ENCODE measurements around the gene UMODL1. TPM values are rescaled to one million over a fixed set of nuclear protein-coding genes. Genes with fewer than 3 reads are reported as not detected.
A peak's percentile ranks its signal among the peaks of the same experiment; 100 is the strongest.

The UMODL1 gene
- total RNA-seq, 1 experiment from 2014 or later, result 0.18 TPM

DNA sequence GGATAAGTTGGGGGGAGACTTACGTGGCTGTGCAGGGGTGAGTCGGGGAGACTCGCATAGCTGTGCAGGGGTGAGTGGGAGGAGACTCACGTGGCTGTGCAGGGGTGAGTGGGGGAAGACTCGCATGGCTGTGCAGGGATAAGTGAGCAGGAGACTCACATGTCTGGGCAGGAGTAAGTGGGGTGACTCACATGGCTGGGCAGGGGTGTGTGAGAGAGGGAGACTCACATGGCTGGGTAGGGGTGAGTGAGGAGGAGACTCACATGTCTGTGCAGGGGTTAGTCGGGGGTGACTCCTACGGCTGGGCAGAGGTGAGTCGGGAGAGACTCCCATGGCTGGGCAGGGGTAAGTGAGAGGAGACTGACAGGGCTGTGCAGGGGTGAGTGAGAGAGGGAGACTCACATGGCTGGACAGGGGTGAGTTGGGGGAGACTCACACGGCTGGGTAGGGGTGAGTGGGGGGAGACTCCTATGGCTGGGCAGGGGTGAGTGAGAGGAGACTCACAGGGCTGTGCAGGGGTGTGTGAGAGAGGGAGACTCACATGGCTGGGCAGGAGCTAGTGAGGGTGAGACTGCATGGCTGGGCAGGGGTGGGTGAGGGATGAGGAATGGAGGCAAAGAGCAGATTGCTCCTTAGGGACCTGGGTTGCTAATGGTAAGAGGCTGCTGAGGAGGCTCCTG is 91.9 kb downstream of the UMODL1 start:
- ChIA-PET POLR2A (no interaction called here), CTCF (no interaction called here)
- no TSS peak for BruUV-seq (replicated peaks)
- Histone ChIP-seq H3K27me3 (ENCODE audit: control insufficient read depth, insufficient read depth, low read length) (no peaks in the 10 kb centered on the region), H3K9me3 (ENCODE audit: control insufficient read depth, insufficient read depth, low read depth, low read length) (no peaks in the 10 kb centered on the region), H3K27ac (ENCODE audit: low read length) (no peak overlapping the region), H3K4me1 (ENCODE audit: control insufficient read depth, insufficient read depth, low read length) (no peaks in the 10 kb centered on the region), H3K4me3 (ENCODE audit: low read depth in 2 of 2, low read length in 2 of 2) (no peak overlapping the region), H3K36me3 (ENCODE audit: control insufficient read depth, insufficient read depth, low read length) (no peaks in the 10 kb centered on the region)
- TF ChIP-seq, protein P1, sequence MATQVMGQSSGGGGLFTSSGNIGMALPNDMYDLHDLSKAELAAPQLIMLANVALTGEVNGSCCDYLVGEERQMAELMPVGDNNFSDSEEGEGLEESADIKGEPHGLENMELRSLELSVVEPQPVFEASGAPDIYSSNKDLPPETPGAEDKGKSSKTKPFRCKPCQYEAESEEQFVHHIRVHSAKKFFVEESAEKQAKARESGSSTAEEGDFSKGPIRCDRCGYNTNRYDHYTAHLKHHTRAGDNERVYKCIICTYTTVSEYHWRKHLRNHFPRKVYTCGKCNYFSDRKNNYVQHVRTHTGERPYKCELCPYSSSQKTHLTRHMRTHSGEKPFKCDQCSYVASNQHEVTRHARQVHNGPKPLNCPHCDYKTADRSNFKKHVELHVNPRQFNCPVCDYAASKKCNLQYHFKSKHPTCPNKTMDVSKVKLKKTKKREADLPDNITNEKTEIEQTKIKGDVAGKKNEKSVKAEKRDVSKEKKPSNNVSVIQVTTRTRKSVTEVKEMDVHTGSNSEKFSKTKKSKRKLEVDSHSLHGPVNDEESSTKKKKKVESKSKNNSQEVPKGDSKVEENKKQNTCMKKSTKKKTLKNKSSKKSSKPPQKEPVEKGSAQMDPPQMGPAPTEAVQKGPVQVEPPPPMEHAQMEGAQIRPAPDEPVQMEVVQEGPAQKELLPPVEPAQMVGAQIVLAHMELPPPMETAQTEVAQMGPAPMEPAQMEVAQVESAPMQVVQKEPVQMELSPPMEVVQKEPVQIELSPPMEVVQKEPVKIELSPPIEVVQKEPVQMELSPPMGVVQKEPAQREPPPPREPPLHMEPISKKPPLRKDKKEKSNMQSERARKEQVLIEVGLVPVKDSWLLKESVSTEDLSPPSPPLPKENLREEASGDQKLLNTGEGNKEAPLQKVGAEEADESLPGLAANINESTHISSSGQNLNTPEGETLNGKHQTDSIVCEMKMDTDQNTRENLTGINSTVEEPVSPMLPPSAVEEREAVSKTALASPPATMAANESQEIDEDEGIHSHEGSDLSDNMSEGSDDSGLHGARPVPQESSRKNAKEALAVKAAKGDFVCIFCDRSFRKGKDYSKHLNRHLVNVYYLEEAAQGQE (IDR thresholded peaks at IDR 0.05; ENCODE audit: insufficient read depth in 1 of 2, low read depth in 2 of 2, low read length in 1 of 2), result no peak
- no peak for TF ChIP-seq POLR2AphosphoS5 (IDR thresholded peaks at IDR 0.05; ENCODE audit: low read depth, low read length)
- no peak for TF ChIP-seq SIN3A (IDR thresholded peaks at IDR 0.05; ENCODE audit: borderline replicate concordance, insufficient read depth, low read depth, low read length)
- in situ Hi-C loops (cut with HindIII; ENCODE audit: low pct_unique_long_range_greater_than_20kb, low sequenced_read_pairs) (no loop called here), intact Hi-C loops (cut with micrococcal nuclease; ENCODE audit: unreplicated experiment) (no loop called here)
- ATAC-seq (peak; percentile 60), DNase-seq (ENCODE audit: low read depth, low spot score) (no peak)

DNA sequence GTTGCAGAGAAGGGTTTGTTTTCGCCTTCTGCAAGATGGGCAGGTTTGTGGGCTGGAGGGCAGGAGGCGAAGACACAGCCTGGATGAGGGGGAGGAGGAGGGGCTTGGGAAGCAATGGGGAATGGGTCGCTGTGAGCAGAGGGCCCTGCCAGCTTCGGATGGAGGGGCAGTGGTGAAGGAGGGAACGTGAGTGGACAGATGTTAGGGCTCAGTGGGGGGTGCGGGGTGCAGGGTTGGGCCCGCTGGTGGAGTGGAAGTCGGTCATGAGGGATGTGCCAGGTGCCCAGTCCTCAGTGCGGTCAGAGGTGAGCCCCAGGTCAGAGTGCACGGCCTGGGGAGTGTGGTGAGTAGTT is 92.4 kb downstream of the UMODL1 start:
- no peaks in the 10 kb centered on the region for H3K27me3 ChIP-seq (ENCODE audit: control insufficient read depth, insufficient read depth, low read length)
- intact Hi-C loops (cut with micrococcal nuclease; ENCODE audit: unreplicated experiment), result no loop called here
- BruUV-seq (replicated peaks), result no TSS peak
- ChIA-PET CTCF (no interaction called here), POLR2A (no interaction called here)
- no peaks in the 10 kb centered on the region for H3K36me3 ChIP-seq (ENCODE audit: control insufficient read depth, insufficient read depth, low read length)
- no peak overlapping the region for H3K27ac ChIP-seq (ENCODE audit: low read length)
- ATAC-seq, result no peak
- H3K4me3 ChIP-seq (ENCODE audit: low read depth in 2 of 2, low read length in 2 of 2), result no peak overlapping the region
- TF ChIP-seq POLR2AphosphoS5 (IDR thresholded peaks at IDR 0.05; ENCODE audit: low read depth, low read length) (no peak), TCF7L2 (IDR thresholded peaks at IDR 0.05; ENCODE audit: low read depth, low read length) (no peak), SIN3A (IDR thresholded peaks at IDR 0.05; ENCODE audit: borderline replicate concordance, insufficient read depth, low read depth, low read length) (no peak)
- TF ChIP-seq, protein P2, sequence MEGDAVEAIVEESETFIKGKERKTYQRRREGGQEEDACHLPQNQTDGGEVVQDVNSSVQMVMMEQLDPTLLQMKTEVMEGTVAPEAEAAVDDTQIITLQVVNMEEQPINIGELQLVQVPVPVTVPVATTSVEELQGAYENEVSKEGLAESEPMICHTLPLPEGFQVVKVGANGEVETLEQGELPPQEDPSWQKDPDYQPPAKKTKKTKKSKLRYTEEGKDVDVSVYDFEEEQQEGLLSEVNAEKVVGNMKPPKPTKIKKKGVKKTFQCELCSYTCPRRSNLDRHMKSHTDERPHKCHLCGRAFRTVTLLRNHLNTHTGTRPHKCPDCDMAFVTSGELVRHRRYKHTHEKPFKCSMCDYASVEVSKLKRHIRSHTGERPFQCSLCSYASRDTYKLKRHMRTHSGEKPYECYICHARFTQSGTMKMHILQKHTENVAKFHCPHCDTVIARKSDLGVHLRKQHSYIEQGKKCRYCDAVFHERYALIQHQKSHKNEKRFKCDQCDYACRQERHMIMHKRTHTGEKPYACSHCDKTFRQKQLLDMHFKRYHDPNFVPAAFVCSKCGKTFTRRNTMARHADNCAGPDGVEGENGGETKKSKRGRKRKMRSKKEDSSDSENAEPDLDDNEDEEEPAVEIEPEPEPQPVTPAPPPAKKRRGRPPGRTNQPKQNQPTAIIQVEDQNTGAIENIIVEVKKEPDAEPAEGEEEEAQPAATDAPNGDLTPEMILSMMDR (IDR thresholded peaks at IDR 0.05), result no peak
- TF ChIP-seq, protein P1 (IDR thresholded peaks at IDR 0.05; ENCODE audit: insufficient read depth in 1 of 2, low read depth in 2 of 2, low read length in 1 of 2), result no peak
- H3K4me1 ChIP-seq (ENCODE audit: control insufficient read depth, insufficient read depth, low read length), result no peaks in the 10 kb centered on the region
- DNase-seq (ENCODE audit: low read depth, low spot score), result no peak
- in situ Hi-C loops (cut with HindIII; ENCODE audit: low pct_unique_long_range_greater_than_20kb, low sequenced_read_pairs), result no loop called here
- no peaks in the 10 kb centered on the region for H3K9me3 ChIP-seq (ENCODE audit: control insufficient read depth, insufficient read depth, low read depth, low read length)
